HG03439 (cell line): ENCODE results near the gene ANAPC16.
"Not testable (repeated sequence)": the region's sequence is repeated elsewhere in the genome, so short reads cannot be mapped to it uniquely, and the experiment has no call there.

Experiments used
- ATAC-seq: cut with Tn5 transposase; IDR thresholded peaks from one replicate; pipeline ENCODE4 v1.9.1; 2021; ENCODE audit warnings: mild to moderate bottlenecking, moderate library complexity; ENCODE audit not compliant: unreplicated experiment

Gene ANAPC16

GRCh38 chr10:72211381-72211780 lies 4.4 kb upstream of the ANAPC16 start:
- not testable (repeated sequence) for ATAC-seq

DNA sequence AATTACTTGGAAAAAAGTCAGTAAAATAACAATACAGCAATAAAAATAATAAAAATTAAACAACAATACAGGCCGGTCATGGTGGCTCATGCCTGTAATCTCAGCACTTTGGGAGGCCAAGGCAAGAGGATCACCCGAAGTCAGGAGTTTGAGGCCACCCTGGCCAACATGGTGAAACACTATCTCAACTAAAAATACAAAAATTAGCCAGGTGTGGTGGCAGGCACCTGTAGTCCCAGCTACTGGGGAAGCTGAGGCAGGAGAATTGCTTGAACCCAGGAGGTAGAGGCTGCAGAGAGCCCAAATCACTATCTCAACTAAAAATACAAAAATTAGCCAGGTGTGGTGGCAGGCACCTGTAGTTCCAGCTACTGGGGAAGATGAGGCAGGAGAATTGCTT lies 4.0 kb upstream of the ANAPC16 start:
- ATAC-seq, result not testable (repeated sequence)

DNA sequence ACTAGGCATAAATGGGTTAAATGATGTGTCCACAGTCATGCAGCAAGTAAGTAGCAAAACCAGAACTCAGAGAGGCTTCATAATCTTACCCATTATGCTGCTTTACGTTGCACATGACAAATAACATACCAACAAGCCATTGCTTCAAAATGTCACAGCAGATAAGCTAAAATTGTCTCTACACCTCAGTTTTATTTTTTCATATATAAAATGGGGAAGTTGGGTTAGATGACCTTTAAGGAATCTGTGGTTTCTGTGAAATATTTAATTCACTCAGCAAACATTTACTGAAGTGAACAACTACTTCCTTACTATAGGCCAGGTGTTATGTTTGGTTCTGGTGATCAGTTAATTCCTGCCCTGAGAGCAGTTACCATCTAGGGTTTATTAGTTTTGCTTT lies 2.5 kb downstream of the ANAPC16 start:
- no peak for ATAC-seq

GRCh38 chr10:72218726-72219125 lies 2.9 kb downstream of the ANAPC16 start:
- no peak for ATAC-seq

GRCh38 chr10:72219235-72219814 lies 3.5 kb downstream of the ANAPC16 start:
- no peak for ATAC-seq

GRCh38 chr10:72220637-72221036 lies 4.8 kb downstream of the ANAPC16 start:
- no peak for ATAC-seq

DNA sequence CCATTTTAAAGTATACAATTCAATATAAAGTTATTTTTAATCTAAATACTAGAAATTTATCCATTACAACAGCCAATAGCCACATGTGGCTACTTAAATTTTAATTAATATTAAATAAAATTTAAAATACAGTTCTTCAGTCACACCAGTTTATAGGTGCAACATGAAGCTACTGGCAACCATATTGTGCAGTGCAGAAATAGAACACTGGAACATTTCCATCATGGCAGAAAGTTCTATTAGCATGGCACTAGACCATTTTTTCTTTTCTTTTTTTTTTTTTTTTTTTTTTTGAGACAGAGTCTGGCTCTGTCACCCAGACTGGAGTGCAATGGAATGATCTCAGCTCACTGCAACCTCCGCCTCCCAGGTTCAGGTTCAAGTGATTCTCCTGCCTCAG lies 5.5 kb downstream of the ANAPC16 start:
- no peak for ATAC-seq

- no peak for ATAC-seq
These were observed 7.9 kb downstream of the ANAPC16 start for GRCh38 chr10:72223743-72224101.

GRCh38 chr10:72224191-72224590 lies 8.4 kb downstream of the ANAPC16 start:
- ATAC-seq, result not testable (repeated sequence)

DNA sequence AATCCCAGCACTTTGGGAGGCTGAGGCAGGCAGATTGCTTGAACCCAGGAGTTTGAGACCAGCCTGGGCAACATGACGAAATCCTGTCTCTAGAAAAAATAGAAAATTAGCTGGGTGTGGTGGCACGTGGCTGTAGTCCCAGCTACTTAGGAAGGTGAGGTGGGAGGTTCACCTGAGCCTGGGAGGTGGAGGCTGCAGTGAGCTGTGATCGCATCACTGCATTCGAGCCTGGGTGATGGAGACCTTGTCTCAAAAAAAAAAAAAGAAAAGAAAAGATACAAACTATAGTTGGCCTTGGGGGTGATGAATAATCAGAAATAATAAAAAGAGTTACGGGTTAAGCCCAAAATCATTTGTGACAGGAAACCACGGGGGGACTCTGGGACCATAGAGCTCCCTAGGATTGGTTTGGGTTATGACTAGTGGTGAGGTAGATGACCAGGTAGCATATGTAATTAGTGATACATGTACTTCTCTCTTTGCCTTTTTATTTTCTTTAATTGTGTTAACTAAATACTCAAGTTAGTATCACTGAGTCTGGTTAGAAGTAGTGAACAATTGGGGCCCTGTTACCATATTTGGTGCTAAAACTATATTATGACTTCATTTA lies 10.7 kb downstream of the ANAPC16 start:
- ATAC-seq, result no peak

DNA sequence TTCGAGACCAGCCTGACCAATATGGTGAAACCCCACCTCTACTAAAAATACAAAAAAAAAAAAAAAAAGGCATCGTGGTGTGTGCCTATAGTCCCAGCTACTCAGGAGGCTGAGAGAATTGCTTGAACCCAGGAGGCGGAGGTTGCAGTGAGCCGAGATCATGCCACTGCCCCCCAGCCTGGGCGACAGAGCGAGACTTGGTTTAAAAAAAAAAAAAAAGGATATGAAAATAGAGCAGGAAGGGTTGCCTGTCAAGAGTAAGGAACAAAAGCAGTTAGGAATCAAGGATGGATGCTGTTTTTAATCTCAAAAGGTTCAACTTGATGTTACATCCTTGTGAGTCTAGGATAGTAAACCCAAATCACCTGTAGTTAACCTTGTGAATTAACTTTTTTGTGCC lies 12.0 kb downstream of the ANAPC16 start:
- ATAC-seq, result no peak

GRCh38 chr10:72228318-72228751 lies 12.5 kb downstream of the ANAPC16 start:
- no peak for ATAC-seq

DNA sequence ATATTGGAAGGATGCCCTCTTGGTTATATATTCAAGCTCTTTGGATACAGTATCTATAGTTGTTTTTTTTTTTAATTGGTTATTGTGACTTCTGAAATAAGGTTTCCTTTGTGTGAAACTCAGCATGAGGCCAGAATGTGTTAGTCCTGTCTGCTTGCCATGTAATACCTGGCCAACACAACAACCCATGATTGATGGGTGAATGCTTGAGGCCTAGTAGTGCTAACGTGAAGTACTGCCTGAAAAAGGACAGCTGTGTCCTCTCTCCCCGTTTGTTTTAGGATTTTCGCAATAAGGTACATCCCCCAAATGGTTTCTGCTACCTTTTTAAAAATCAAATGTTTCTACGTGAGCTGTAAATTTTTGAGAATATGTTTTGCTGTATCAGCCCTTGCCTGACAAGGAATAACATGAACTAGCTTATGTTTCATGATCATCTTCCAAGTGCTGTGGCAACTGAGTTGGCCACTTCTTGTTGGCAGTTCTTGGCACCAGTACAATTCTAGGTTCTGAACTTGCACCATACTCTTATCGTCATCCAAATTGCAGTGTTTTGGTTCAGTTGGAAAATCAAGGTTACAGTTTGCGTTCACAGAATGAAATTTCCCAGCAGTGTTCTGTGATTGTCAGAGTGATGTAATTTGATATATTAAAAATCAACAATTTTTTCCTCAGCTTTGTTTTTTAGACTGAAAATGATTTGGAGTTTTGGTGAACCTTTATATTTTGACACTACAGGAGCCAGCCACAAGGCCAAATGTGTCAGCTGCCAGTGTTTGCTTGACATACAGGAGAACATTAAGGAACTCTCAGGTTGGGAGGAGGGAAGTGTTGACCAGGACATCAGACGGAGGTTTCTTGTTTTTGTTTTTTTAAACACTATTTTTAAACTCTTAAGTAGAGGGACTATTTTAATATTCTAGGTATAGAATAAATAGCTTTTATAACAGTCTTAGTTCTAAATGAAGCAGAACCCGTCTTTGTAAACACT lies 13.7 kb downstream of the ANAPC16 start:
- no peak for ATAC-seq

- ATAC-seq, result no peak
These were observed 17.8 kb downstream of the ANAPC16 start for GRCh38 chr10:72233621-72234020.

DNA sequence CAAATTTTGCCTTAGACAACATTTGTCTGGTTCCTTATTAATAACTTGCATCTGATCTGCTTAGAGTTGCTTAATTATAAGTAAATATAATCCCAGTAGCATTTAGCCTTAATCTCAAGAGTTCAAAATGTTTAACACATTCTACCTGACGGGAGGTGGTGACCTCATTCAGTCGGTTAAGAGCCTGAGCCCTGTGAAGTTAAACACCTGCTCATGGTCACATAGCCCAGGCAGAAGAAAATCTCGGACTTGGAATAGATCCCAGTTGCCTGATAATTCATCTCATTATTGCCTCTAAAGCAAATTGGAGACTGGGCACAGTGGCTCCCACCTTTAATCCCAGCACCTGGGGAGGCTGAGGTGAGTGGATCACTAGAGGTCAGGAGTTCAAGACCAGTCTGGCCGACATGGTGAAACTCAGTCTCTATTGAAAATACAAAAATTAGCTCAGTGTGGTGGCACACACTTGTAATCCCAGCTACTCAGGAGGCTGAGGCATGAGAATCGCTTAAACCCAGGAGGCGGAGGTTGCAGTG lies 18.8 kb downstream of the ANAPC16 start:
- no peak for ATAC-seq

- ATAC-seq, result no peak
These were observed 19.9 kb downstream of the ANAPC16 start for GRCh38 chr10:72235544-72236279.

- ATAC-seq, result no peak
These were observed 22.8 kb downstream of the ANAPC16 start for GRCh38 chr10:72238392-72239175.

GRCh38 chr10:72239409-72239808 lies 23.6 kb downstream of the ANAPC16 start:
- ATAC-seq, result no peak

- no peak for ATAC-seq
These were observed 24.6 kb downstream of the ANAPC16 start for GRCh38 chr10:72240371-72240770.

- no peak for ATAC-seq
These were observed 26.0 kb downstream of the ANAPC16 start for GRCh38 chr10:72241691-72242252.
